Cortex of kidney (tissue), 1 donor: Measurements from ENCODE around the gene GNA12.

ENCODE experiments used
- DNase-seq: peaks from one replicate; lab custom pipeline; 2025; lab: John Stamatoyannopoulos, UW

Gene GNA12, protein sequence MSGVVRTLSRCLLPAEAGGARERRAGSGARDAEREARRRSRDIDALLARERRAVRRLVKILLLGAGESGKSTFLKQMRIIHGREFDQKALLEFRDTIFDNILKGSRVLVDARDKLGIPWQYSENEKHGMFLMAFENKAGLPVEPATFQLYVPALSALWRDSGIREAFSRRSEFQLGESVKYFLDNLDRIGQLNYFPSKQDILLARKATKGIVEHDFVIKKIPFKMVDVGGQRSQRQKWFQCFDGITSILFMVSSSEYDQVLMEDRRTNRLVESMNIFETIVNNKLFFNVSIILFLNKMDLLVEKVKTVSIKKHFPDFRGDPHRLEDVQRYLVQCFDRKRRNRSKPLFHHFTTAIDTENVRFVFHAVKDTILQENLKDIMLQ

GRCh38 chr7:2844153-2845033, at the start of gene GNA12:
GNA12 (minus strand) TSS chr7:2844308; CDS start chr7:2844161, 147 bp downstream.
- peak; percentile 59 for DNase-seq

GRCh38 chr7:2893411-2893861, 49.3 kb upstream of the GNA12 start:
- DNase-seq: no peak

GRCh38 chr7:2892549-2892948, 48.4 kb upstream of the GNA12 start:
- DNase-seq: no peak

GRCh38 chr7:2887816-2888215, 43.7 kb upstream of the GNA12 start:
- DNase-seq: no peak

DNA sequence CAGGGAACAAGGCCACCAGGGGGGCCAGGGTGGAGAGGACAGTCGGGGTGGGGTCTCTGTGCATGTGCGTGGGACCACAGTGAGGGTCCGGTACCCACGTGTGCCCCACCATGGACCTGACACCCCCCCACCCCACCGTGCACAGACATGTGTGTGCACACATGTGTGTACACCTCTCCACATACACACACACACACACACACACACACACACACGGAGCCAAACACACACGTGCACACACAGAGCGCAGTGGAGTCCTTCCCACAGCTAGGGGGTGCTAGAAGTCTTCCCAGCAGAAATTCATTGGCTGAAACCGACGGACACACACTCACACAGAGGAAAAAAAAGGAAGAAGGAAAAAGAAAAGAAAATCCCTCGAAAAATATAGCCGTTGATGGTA, 42.8 kb upstream of the GNA12 start:
- no peak for DNase-seq

GRCh38 chr7:2886391-2886790, 42.3 kb upstream of the GNA12 start:
- no peak for DNase-seq

DNA sequence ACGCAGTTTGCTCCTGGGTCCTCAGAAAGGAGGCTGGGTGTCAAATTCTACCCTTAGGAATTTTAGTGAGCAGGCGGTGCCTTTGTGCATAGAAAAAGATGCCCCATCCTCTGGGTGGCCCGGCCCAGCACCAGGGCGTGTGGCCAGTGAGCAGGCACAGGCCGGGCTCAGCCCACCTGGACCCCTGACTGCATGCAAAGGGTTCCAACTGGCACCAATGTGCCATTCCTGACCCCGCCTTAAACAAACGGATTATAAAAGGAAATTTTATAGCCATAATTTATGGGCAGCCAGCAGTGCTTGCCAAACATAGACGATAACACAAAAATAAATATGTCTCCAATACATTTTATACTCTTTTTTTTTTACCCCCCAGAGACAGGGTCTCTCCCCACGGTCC, 40.1 kb upstream of the GNA12 start:
- DNase-seq: no peak

- no peak for DNase-seq
These were observed 39.0 kb upstream of the GNA12 start for GRCh38 chr7:2883101-2883500.

GRCh38 chr7:2882111-2882510, 38.0 kb upstream of the GNA12 start:
- DNase-seq: no peak

DNA sequence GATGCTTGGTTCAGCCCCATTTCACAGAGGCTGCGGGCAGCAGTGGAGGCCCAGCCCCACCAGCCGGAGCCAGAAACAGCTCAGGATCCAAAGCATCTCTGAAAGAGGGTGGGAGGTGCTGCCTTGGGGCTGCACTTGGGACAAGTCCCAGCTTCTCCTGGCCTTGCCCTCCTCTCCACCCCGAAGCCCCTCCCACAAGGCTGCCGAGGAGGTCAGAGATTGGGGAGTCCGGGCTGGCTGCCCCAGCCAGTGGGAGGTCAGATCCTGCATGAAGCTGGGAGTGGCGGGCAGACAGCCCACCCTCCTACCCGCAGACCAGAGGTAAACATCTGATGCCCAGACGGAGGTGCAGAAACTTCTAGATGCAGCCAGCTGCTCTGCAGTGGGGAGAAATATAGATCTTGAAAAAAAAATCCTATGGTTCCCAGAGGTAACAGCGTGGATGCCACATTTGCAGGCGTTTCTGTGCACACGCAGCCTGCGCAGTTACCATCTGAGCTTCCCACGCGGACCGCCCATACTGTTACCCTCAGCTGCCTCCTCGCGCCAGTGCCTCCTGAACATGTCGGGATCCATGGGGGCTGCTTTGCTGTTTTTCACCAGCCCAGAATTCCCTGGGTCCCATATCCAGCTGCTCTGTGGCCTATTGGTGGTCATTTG, 36.9 kb upstream of the GNA12 start:
- DNase-seq: no peak

DNA sequence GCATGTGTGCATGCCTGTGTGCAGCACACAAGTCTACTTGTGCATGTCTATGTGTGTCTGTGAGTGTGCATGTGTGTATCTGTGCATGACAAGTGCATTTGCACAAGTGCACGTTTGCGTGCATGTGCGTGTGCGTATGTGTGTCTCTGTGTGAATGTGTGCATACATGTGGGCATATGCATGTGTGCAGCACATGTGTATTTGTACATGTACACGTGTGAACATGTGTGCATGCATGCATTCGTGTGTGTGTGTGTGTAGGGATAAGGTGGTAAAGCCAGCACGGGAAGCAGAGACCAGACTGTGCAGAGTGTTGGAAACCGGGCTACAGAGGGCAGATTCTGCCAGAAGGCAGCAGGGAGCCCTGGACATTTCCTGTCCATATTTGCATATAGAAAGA, 35.9 kb upstream of the GNA12 start:
- no peak for DNase-seq

- no peak for DNase-seq
These were observed 35.2 kb upstream of the GNA12 start for GRCh38 chr7:2879354-2879753.

DNA sequence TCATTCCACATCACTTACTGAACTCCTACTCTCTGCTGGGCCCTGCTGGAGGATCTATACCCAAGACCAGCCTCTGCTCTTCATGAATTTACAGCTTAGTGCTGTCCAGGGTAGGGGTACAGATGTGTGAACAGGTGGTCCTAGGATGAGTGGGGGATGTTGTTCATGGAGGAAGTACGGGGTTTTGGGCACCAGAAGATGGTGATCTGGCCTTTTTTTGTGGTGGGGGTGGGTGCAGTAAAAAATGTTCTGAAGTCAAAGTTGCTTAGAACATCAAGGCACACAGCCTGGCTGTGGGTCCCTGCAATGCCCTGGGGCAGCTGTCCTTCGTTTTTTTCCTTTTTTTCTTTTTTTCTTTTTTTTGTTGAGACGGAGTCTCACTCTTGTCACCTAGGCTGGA, 34.2 kb upstream of the GNA12 start:
- no peak for DNase-seq

GRCh38 chr7:2876031-2876731, 32.1 kb upstream of the GNA12 start:
- DNase-seq: no peak

DNA sequence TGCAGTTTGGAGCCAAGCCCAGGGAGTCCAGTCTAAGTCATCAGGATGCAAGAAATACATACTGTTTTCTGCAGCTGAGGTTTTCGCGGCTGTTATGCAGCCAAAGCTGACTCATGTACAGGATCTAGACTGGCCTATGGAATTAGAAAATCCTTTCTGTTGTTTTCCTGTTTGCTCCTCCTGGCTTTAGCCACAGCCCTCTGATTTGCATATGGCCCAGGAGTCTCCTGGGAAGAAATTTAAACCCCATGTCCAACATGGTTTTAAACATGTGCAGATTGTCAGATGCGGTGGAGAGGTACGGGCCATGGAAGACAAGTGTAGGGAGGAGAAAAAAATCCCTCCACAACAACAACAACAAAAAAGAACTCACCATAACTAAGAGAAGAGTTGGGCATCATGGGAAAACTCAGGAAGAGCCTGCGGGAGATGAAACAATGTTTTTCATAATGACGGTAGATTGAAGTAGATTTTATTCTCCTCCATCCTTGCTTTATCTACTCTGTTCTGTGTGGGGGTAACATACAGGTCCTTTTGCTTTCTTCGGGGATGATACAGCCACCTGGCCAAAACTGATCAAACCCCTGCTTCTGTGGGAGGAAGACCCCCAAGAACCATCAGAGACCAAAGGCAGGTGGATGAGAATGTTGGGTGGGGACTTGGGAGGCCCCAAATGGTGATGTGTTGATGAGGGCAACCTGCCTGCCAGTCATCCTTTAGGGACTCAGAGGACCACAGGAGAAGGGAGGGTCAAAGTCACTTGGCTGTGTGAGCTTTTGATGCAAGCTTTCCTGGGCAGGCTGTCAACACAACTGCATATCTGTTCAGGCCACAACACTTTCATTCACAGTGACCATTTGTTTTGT, 29.8 kb upstream of the GNA12 start:
- no peak for DNase-seq

DNA sequence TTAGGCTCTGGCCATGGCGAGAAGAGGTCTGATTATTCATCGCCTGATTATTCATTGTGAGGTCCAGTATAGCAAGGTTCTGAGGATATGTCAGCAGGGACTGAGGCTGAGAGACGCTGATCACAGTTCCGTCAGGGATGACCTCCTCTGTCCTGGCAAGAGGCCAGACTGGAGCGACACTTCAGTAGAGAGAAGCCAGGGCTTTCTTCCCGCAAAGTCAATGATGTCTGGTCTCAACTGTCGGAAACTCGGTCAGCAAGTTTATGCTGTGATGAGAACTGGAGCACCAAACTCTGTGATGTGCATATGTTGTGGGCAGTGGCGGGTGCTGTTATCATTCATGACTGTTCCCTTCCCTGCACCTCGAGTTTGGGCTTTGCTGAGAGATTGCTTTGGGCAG, 29.0 kb upstream of the GNA12 start:
- no peak for DNase-seq

GRCh38 chr7:2872296-2872874, 28.3 kb upstream of the GNA12 start:
- no peak for DNase-seq

DNA sequence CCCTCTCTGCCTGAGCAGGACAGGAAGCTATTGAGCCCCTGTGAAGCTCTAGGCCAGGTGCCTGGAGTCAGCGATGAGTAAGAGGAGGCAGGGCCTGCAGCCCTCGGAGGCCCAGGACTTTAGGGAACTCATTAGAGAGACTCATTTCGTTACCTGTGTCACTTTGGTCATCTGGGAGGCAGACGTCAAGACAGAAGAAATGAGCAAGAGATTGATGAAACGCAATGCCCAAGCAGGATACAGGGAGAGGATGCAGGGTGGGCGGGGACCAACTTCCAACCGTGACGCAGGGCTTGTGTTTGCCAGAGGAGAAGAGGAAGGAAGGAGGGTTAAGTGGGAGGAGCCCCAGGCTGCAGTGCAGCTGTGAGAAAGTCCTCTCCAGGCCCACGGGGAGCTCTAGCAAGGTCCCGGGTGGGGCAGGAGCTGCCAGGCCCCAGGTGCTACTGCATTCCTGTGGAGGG, 26.4 kb upstream of the GNA12 start:
- no peak for DNase-seq

- no peak for DNase-seq
These were observed 25.9 kb upstream of the GNA12 start for GRCh38 chr7:2869981-2870380.

GRCh38 chr7:2866601-2867000, 22.5 kb upstream of the GNA12 start:
- no peak for DNase-seq
